SK-N-SH (cell line): Measurements from ENCODE around the gene GFY. TPM values are rescaled to one million over a fixed set of nuclear protein-coding genes. Genes with fewer than 3 reads are reported as not detected.
A peak's percentile ranks its signal among the peaks of the same experiment; 100 is the strongest.

Experiments
- CTCF ChIA-PET: fragments of 300-600, 350-600 bp; formaldehyde crosslinking; extraction: SDS; loops from one replicate; lab custom pipeline; 2021; lab: Yijun Ruan, JAX
- POLR2A ChIA-PET: fragments of 350-600 bp; sonication (Branson Sonifier 250); formaldehyde crosslinking; extraction: SDS; loops from one replicate; lab custom pipeline; 2020; ENCODE audit warnings: antibody characterized with exemption, inconsistent platforms; lab: Yijun Ruan, JAX
- DNase-seq: peaks from one replicate; pipeline ENCODE4 v3.0.0; 2012
- H2AFZ ChIP-seq: fragments of 200-600 bp; sonication (generic); 2 replicates; pipeline ENCODE4 v1.8.1; 2016; ENCODE audit warnings: antibody characterized with exemption, mild to moderate bottlenecking, low read depth
- H3F3A ChIP-seq: fragments of 200-600 bp; sonication (generic); replicated peaks from 2 replicates; pipeline ENCODE3; 2016; ENCODE audit warnings: antibody characterized with exemption, mild to moderate bottlenecking; ENCODE audit not compliant: insufficient read depth
- H3K27ac ChIP-seq, 2 experiments: fragments of 200-500 bp in 1 of 2; fragments of 200-600 bp in 1 of 2; sonication (Bioruptor generic) in 1 of 2; sonication (generic), shearing (Covaris generic) in 1 of 2; 2 replicates each; pipeline versions ENCODE4 v1.5.1 to v1.6.1; 2014 to 2016; ENCODE audit warnings: low read depth in 2 of 2, inconsistent platforms in 1 of 2, low read length in 1 of 2, mild to moderate bottlenecking in 1 of 2, mixed read lengths in 1 of 2
- H3K27me3 ChIP-seq: fragments of 200-600 bp; sonication (generic), shearing (Covaris generic); 2 replicates; pipeline ENCODE4 v1.6.1; 2016; ENCODE audit warnings: mixed run types; ENCODE audit not compliant: insufficient read depth
- H3K36me3 ChIP-seq, 2 experiments: fragments of 200-500 bp in 1 of 2; fragments of 200-600 bp in 1 of 2; sonication (Bioruptor generic) in 1 of 2; sonication (generic) in 1 of 2; replicated peaks in 1 of 2; 2 replicates each; pipeline versions ENCODE3 to v1.5.1; 2014 to 2016; ENCODE audit warnings: low read length in 1 of 2, mild to moderate bottlenecking in 1 of 2; ENCODE audit not compliant: insufficient read depth in 2 of 2, control insufficient read depth in 1 of 2
- H3K4me1 ChIP-seq, 2 experiments: fragments of 200-500 bp in 1 of 2; fragments of 200-600 bp in 1 of 2; sonication (Bioruptor generic) in 1 of 2; sonication (generic), shearing (Covaris generic) in 1 of 2; 2 replicates each; pipeline versions ENCODE4 v1.5.1 to v1.6.1; 2014 to 2016; ENCODE audit warnings: low read depth in 1 of 2, low read length in 1 of 2, mixed run types in 1 of 2; ENCODE audit not compliant: insufficient read depth in 2 of 2, control insufficient read depth in 1 of 2
- H3K4me2 ChIP-seq: fragments of 200-600 bp; sonication (generic), shearing (Covaris generic); 2 replicates; pipeline ENCODE4 v1.6.1; 2017; ENCODE audit warnings: mixed run types
- H3K4me3 ChIP-seq, 2 experiments: fragments of 200-500 bp in 1 of 2; fragments of 200-600 bp in 1 of 2; sonication (Bioruptor generic) in 1 of 2; sonication (generic), shearing (Covaris generic) in 1 of 2; 2 replicates each; pipeline versions ENCODE4 v1.5.1 to v1.8.1; 2014 to 2016; ENCODE audit warnings: low read depth in 2 of 2, inconsistent platforms in 1 of 2, low read length in 1 of 2, mild to moderate bottlenecking in 1 of 2, mixed read lengths in 1 of 2, moderate library complexity in 1 of 2
- H3K79me2 ChIP-seq: fragments of 200-600 bp; sonication (generic); 2 replicates; pipeline ENCODE4 v1.8.1; 2017; ENCODE audit warnings: mild to moderate bottlenecking; ENCODE audit not compliant: insufficient read depth
- H3K9ac ChIP-seq: fragments of 200-600 bp; sonication (generic); 2 replicates; pipeline ENCODE4 v1.6.1; 2017; ENCODE audit warnings: mixed run types
- H3K9me2 ChIP-seq: fragments of 200-600 bp; sonication (generic); 2 replicates; pipeline ENCODE4 v1.6.1; 2017; ENCODE audit warnings: mixed run types
- H3K9me3 ChIP-seq: fragments of 200-600 bp; sonication (generic); 2 replicates; pipeline ENCODE4 v1.6.1; 2017; ENCODE audit warnings: mixed run types, mild to moderate bottlenecking, moderate library complexity
- H4K20me1 ChIP-seq: fragments of 200-600 bp; sonication (generic); 2 replicates; pipeline ENCODE4 v1.6.1; 2017; ENCODE audit warnings: mild to moderate bottlenecking, mixed run types; ENCODE audit not compliant: insufficient read depth
- ELF1 ChIP-seq: IDR thresholded peaks from 2 replicates; pipeline ENCODE4 v1.4.0; 2012
- EP300 ChIP-seq, 2 experiments: IDR thresholded peaks; 2 replicates each; pipeline versions ENCODE4 v1.4.0 to v1.6.1; 2012; ENCODE audit warnings: borderline replicate concordance in 1 of 2, low read depth in 1 of 2, low read length in 1 of 2
- FOSL2 ChIP-seq: IDR thresholded peaks from 2 replicates; pipeline ENCODE4 v1.4.0; 2012; ENCODE audit warnings: low read depth, mild to moderate bottlenecking, moderate library complexity, borderline replicate concordance
- GABPA ChIP-seq: IDR thresholded peaks from 2 replicates; pipeline ENCODE4 v1.4.0; 2012; ENCODE audit warnings: low read depth, mild to moderate bottlenecking
- IRF3 ChIP-seq: fragments of 150-350 bp; IDR thresholded peaks from 2 replicates; pipeline ENCODE4 v1.6.1; 2016; ENCODE audit warnings: mild to moderate bottlenecking, low read depth, low read length
- MAX ChIP-seq: IDR thresholded peaks from 2 replicates; pipeline ENCODE4 v1.4.0; 2012; ENCODE audit warnings: low read depth
- MXI1 ChIP-seq: IDR thresholded peaks from 2 replicates; pipeline ENCODE4 v1.6.1; 2012; ENCODE audit warnings: mild to moderate bottlenecking, low read depth, low read length, improper control_type of control experiment
- NFIC ChIP-seq: IDR thresholded peaks from 2 replicates; pipeline ENCODE4 v1.4.0; 2012; ENCODE audit warnings: borderline replicate concordance
- NRF1 ChIP-seq: IDR thresholded peaks from 2 replicates; pipeline ENCODE4 v1.6.1; 2012; ENCODE audit warnings: low read depth, mild to moderate bottlenecking, low read length
- RAD21 ChIP-seq: IDR thresholded peaks from 2 replicates; pipeline ENCODE4 v1.6.1; 2012; ENCODE audit warnings: mild to moderate bottlenecking, low read length
- RFX5 ChIP-seq: IDR thresholded peaks from 2 replicates; pipeline ENCODE4 v1.6.1; 2012; ENCODE audit warnings: mild to moderate bottlenecking, improper control_type of control experiment, low read length
- RXRA ChIP-seq: IDR thresholded peaks from 2 replicates; pipeline ENCODE4 v1.4.0; 2012; ENCODE audit warnings: low read depth, mild to moderate bottlenecking, borderline replicate concordance
- SIN3A ChIP-seq: IDR thresholded peaks from 2 replicates; pipeline ENCODE4 v1.6.1; 2012; ENCODE audit warnings: low read depth, mild to moderate bottlenecking, low read length, moderate library complexity, borderline replicate concordance
- SMC3 ChIP-seq: IDR thresholded peaks from 2 replicates; pipeline ENCODE4 v1.6.1; 2012; ENCODE audit warnings: low read depth, low read length, improper control_type of control experiment
- TCF12 ChIP-seq: IDR thresholded peaks from 2 replicates; pipeline ENCODE4 v1.4.0; 2012
- TEAD4 ChIP-seq: IDR thresholded peaks from 2 replicates; pipeline ENCODE4 v1.4.0; 2012; ENCODE audit warnings: mild to moderate bottlenecking, borderline replicate concordance; ENCODE audit not compliant: insufficient read depth
- WGBS: methylation state at CpG from one replicate; pipeline ENCODE4 v1.1.6; 2017; ENCODE audit warnings: low lambda C conversion rate; 5-methylcytosine and 5-hydroxymethylcytosine counted together
- polyA plus RNA-seq, 3 experiments: library from polyadenylated mRNA; depleted of rRNA; stranded (reverse); fragments of >200 nt; gene quantifications; 2 replicates each; pipeline ENCODE4 v1.2.3, GENCODE V29; 2012
- TF ChIP-seq, protein P1 (sequence below): fragments of 200-600 bp; sonication (generic); IDR thresholded peaks from 2 replicates; pipeline ENCODE4 v1.6.1; 2017; ENCODE audit warnings: antibody characterized with exemption, mild to moderate bottlenecking, moderate library complexity

The GFY gene
- polyA plus RNA-seq, 1 of the 3 experiments (the other 2 are of a cell fraction), result not detected

- peaks cover 0 to 18% of the 10 kb centered on the region in 2 experiments; a peak in 2 of 4 replicates for H3K4me1 ChIP-seq
- peaks cover 25% of the 10 kb centered on the region for H3F3A ChIP-seq
- POLR2A ChIA-PET, result interaction anchor here (1.0 to 2.6 kb wide), 4 partner anchors 25 to 82 kb away, joined by 3 to 14 read pairs (median 4); partner anchors contain the start of gene RPS11
- H3K4me3 ChIP-seq, result peak overlapping the region; percentile 61 to 77
- H3K9me2 ChIP-seq, result no peaks in the 10 kb centered on the region
- peaks cover 4 to 9% of the 10 kb centered on the region in 2 experiments for H3K36me3 ChIP-seq
- H2AFZ ChIP-seq, result peak overlapping the region; percentile 83
- H3K9me3 ChIP-seq, result no peaks in the 10 kb centered on the region
- H3K27me3 ChIP-seq, result no peaks in the 10 kb centered on the region
- 34% methylated on average over 10 of the region's 10 CpGs for WGBS
- peak overlapping the region; percentile 97 for H3K4me2 ChIP-seq
- H3K27ac ChIP-seq, result peak overlapping the region; percentile 92 to 95
- no peak for TF ChIP-seq SMC3
- peak; percentile 5; the same call in 1 of the 2 replicates for TF ChIP-seq RFX5
- DNase-seq, result no peak
- peak overlapping the region; percentile 97 for H3K9ac ChIP-seq
- H4K20me1 ChIP-seq, result no peaks in the 10 kb centered on the region
- H3K79me2 ChIP-seq, result peaks cover 45% of the 10 kb centered on the region
- CTCF ChIA-PET, result interaction anchor here (0.6 to 1.0 kb wide), 3 partner anchors 8 to 64 kb away, joined by 3 to 4 read pairs (median 3); no protein-coding TSS in a partner anchor
These were observed 28.6 kb downstream of the GFY start for GRCh38 chr19:49453757-49454240.

- H2AFZ ChIP-seq, result no peak overlapping the region
- H3K4me2 ChIP-seq, result no peak overlapping the region
- H4K20me1 ChIP-seq, result no peaks in the 10 kb centered on the region
- no peaks in the 10 kb centered on the region for H3K9me2 ChIP-seq
- peaks cover 30% of the 10 kb centered on the region for H3K79me2 ChIP-seq
- H3K27ac ChIP-seq, result no peak overlapping the region
- DNase-seq, result no peak
- TF ChIP-seq TEAD4, result no peak
- TF ChIP-seq RFX5, result no peak
- no peak for TF ChIP-seq ELF1
- TF ChIP-seq RAD21, result no peak
- no peak for TF ChIP-seq MAX
- TF ChIP-seq SIN3A, result no peak
- TF ChIP-seq NRF1, result no peak
- TF ChIP-seq NFIC, result no peak
- TF ChIP-seq TCF12, result no peak
- peaks cover 23% of the 10 kb centered on the region for H3F3A ChIP-seq
- H3K36me3 ChIP-seq, result no peaks in the 10 kb centered on the region
- POLR2A ChIA-PET, result no interaction called here
- CTCF ChIA-PET, result interaction anchor here (1.0 kb wide), 1 partner anchor 91 kb away, joined by 4 read pairs; no protein-coding TSS in a partner anchor
- H3K4me1 ChIP-seq, result peaks cover 0 to 8% of the 10 kb centered on the region in 2 experiments; a peak in 1 of 4 replicates
- no peak overlapping the region for H3K9ac ChIP-seq
- no peaks in the 10 kb centered on the region for H3K27me3 ChIP-seq
- H3K9me3 ChIP-seq, result no peaks in the 10 kb centered on the region
- WGBS, result 79% methylated on average over 5 of the region's 5 CpGs
- H3K4me3 ChIP-seq, result no peak overlapping the region
These were observed 30.6 kb downstream of the GFY start for GRCh38 chr19:49455773-49456172.

DNA sequence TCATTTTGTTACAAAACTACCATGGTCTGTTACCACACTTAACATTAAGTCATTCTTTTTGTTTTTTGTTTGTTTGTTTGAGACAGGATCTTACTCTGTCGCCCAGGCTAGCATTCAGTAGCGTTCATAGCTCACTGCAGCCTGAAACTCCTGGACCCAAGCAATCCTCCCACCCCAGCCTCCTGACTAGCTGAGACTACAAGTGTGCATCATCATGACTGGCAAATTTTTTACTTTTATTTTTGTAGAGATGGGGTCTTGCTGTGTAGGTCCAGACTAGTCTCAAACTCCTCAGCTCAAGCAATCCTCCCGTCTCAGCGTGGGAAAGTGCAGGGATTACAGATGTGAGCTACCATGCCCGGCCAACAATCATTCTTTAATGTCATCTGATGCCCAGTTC, 31.1 kb downstream of the GFY start:
- CTCF ChIA-PET, result interaction anchor here (0.9 to 2.8 kb wide), 4 partner anchors 14 to 90 kb away, joined by 3 to 7 read pairs (median 4); no protein-coding TSS in a partner anchor
- TF ChIP-seq EP300 (IDR thresholded peaks at IDR 0.05; ENCODE audit: borderline replicate concordance in 1 of 2, low read depth in 1 of 2, low read length in 1 of 2) (no peak), FOSL2 (no peak), GABPA (no peak), RXRA (no peak), NRF1 (no peak), RAD21 (no peak), MXI1 (no peak), IRF3 (no peak)
- TF ChIP-seq, protein P1, sequence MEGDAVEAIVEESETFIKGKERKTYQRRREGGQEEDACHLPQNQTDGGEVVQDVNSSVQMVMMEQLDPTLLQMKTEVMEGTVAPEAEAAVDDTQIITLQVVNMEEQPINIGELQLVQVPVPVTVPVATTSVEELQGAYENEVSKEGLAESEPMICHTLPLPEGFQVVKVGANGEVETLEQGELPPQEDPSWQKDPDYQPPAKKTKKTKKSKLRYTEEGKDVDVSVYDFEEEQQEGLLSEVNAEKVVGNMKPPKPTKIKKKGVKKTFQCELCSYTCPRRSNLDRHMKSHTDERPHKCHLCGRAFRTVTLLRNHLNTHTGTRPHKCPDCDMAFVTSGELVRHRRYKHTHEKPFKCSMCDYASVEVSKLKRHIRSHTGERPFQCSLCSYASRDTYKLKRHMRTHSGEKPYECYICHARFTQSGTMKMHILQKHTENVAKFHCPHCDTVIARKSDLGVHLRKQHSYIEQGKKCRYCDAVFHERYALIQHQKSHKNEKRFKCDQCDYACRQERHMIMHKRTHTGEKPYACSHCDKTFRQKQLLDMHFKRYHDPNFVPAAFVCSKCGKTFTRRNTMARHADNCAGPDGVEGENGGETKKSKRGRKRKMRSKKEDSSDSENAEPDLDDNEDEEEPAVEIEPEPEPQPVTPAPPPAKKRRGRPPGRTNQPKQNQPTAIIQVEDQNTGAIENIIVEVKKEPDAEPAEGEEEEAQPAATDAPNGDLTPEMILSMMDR, result no peak

More for the DNA sequence above, 31.1 kb downstream of the GFY start:
- Histone ChIP-seq H3K9me3 (no peaks in the 10 kb centered on the region), H2AFZ (no peak overlapping the region), H3K27ac (no peak overlapping the region), H3K36me3 (no peaks in the 10 kb centered on the region), H3K79me2 (peaks cover 25% of the 10 kb centered on the region), H3K9me2 (no peaks in the 10 kb centered on the region), H3K27me3 (no peaks in the 10 kb centered on the region), H3K9ac (no peak overlapping the region), H3K4me1 (peaks cover 0 to 8% of the 10 kb centered on the region in 2 experiments; a peak in 1 of 4 replicates), H3F3A (peaks cover 23% of the 10 kb centered on the region), H3K4me3 (no peak overlapping the region), H3K4me2 (no peak overlapping the region), H4K20me1 (no peaks in the 10 kb centered on the region)
- DNase-seq, result no peak
- WGBS, result 89% methylated on average over 5 of the region's 5 CpGs
- POLR2A ChIA-PET, result no interaction called here
